Osteocyte (in vitro differentiated cells): ENCODE data around the gene SPRYD4. TPM values are rescaled to one million over a fixed set of nuclear protein-coding genes. Genes with fewer than 3 reads are reported as not detected.

Source experiments
- DNase-seq: peaks from one replicate; pipeline ENCODE4 v3.0.0; 2021; ENCODE audit warnings: mixed read lengths; ENCODE audit not compliant: unreplicated experiment; ENCODE audit errors: extremely low spot score
- H3K27ac Mint-ChIP-seq: one replicate; pipeline ENCODE4 v1.8.0; 2021; ENCODE audit warnings: mild to moderate bottlenecking, mixed read lengths; ENCODE audit not compliant: unreplicated experiment
- H3K27me3 Mint-ChIP-seq: one replicate; pipeline ENCODE4 v1.8.0; 2021; ENCODE audit warnings: mixed read lengths; ENCODE audit not compliant: unreplicated experiment
- H3K36me3 Mint-ChIP-seq: one replicate; pipeline ENCODE4 v1.8.0; 2021; ENCODE audit warnings: mixed read lengths; ENCODE audit not compliant: unreplicated experiment
- H3K4me1 Mint-ChIP-seq: one replicate; pipeline ENCODE4 v1.8.0; 2021; ENCODE audit warnings: mixed read lengths; ENCODE audit not compliant: unreplicated experiment
- H3K4me3 Mint-ChIP-seq: one replicate; pipeline ENCODE4 v1.8.0; 2021; ENCODE audit warnings: mild to moderate bottlenecking, moderate library complexity, mixed read lengths; ENCODE audit not compliant: unreplicated experiment
- H3K9me3 Mint-ChIP-seq: one replicate; pipeline ENCODE4 v1.8.0; 2021; ENCODE audit warnings: mixed read lengths; ENCODE audit not compliant: unreplicated experiment
- CTCF ChIP-seq: fragments of 200-600 bp; sonication (generic); IDR thresholded peaks from 2 replicates; pipeline ENCODE4 v1.5.0; 2021; ENCODE audit warnings: antibody characterized with exemption, mild to moderate bottlenecking, moderate library complexity
- total RNA-seq: library from RNA; stranded (reverse); gene quantifications from 2 replicates; pipeline ENCODE4 v1.2.1, GENCODE V29; 2021

The SPRYD4 gene
- total RNA-seq, 1 donor from 2014 or later: 2.7 TPM

GRCh38 chr12:56449622-56449984 lies 18.8 kb upstream of the SPRYD4 start:
- peak overlapping the region; percentile 93 for H3K4me3 Mint-ChIP-seq
- DNase-seq: no peak
- H3K27ac Mint-ChIP-seq: peak overlapping the region; percentile 98
- no peak for TF ChIP-seq CTCF
- H3K36me3 Mint-ChIP-seq: no peaks in the 10 kb centered on the region
- H3K27me3 Mint-ChIP-seq: peaks cover 7% of the 10 kb centered on the region
- H3K9me3 Mint-ChIP-seq: no peaks in the 10 kb centered on the region
- peaks cover 18% of the 10 kb centered on the region for H3K4me1 Mint-ChIP-seq

- no peaks in the 10 kb centered on the region for H3K36me3 Mint-ChIP-seq
- H3K9me3 Mint-ChIP-seq: no peaks in the 10 kb centered on the region
- H3K4me3 Mint-ChIP-seq: no peak overlapping the region
- no peak for TF ChIP-seq CTCF
- H3K27ac Mint-ChIP-seq: peak overlapping the region; percentile 98
- DNase-seq: no peak
- H3K4me1 Mint-ChIP-seq: peaks cover 18% of the 10 kb centered on the region
- peaks cover 7% of the 10 kb centered on the region for H3K27me3 Mint-ChIP-seq
These were observed 18.1 kb upstream of the SPRYD4 start for GRCh38 chr12:56450241-56450640.

GRCh38 chr12:56451147-56451546 lies 17.2 kb upstream of the SPRYD4 start:
- DNase-seq: no peak
- Mint-ChIP-seq H3K27me3 (peaks cover 7% of the 10 kb centered on the region), H3K27ac (no peak overlapping the region), H3K4me1 (peaks cover 18% of the 10 kb centered on the region), H3K9me3 (no peaks in the 10 kb centered on the region), H3K4me3 (no peak overlapping the region), H3K36me3 (no peaks in the 10 kb centered on the region)
- TF ChIP-seq CTCF: no peak

GRCh38 chr12:56454557-56454956 lies 13.8 kb upstream of the SPRYD4 start, which contains the start of gene MIP:
Gene MIP, minus strand, starts transcription at chr12:56454657. Its CDS starts 44 bp downstream, at chr12:56454613.
- H3K27ac Mint-ChIP-seq: no peak within 1 kb of the TSS
- no peak for DNase-seq
- peaks cover 5% of the 10 kb centered on the region for H3K4me1 Mint-ChIP-seq
- no peak for TF ChIP-seq CTCF
- H3K4me3 Mint-ChIP-seq: no peak within 1 kb of the TSS
- no peaks in the 10 kb centered on the region for H3K36me3 Mint-ChIP-seq
- peaks cover 7% of the 10 kb centered on the region for H3K27me3 Mint-ChIP-seq
- H3K9me3 Mint-ChIP-seq: no peaks in the 10 kb centered on the region

GRCh38 chr12:56457817-56458216 lies 10.6 kb upstream of the SPRYD4 start:
- Mint-ChIP-seq H3K36me3 (no peaks in the 10 kb centered on the region), H3K27me3 (peaks cover 7% of the 10 kb centered on the region), H3K4me3 (no peak overlapping the region), H3K9me3 (no peaks in the 10 kb centered on the region), H3K4me1 (no peaks in the 10 kb centered on the region), H3K27ac (no peak overlapping the region)
- DNase-seq: no peak
- no peak for TF ChIP-seq CTCF
